GM21423 (cell line): ENCODE measurements around the gene TRMT2B.
"Not testable (repeated sequence)": the region's sequence is repeated elsewhere in the genome, so short reads cannot be mapped to it uniquely, and the experiment has no call there.

Source experiments
- ATAC-seq: cut with Tn5 transposase; IDR thresholded peaks from one replicate; pipeline ENCODE4 v1.9.1; 2021; ENCODE audit warnings: mild to moderate bottlenecking, moderate library complexity; ENCODE audit not compliant: unreplicated experiment

Gene TRMT2B

GRCh38 chrX:101051549-101052302 lies at the start of gene TRMT2B:
TRMT2B (minus strand) TSS chrX:101052111; CDS start chrX:101042289, 9,822 bp downstream.
- ATAC-seq = peak; percentile 95

DNA sequence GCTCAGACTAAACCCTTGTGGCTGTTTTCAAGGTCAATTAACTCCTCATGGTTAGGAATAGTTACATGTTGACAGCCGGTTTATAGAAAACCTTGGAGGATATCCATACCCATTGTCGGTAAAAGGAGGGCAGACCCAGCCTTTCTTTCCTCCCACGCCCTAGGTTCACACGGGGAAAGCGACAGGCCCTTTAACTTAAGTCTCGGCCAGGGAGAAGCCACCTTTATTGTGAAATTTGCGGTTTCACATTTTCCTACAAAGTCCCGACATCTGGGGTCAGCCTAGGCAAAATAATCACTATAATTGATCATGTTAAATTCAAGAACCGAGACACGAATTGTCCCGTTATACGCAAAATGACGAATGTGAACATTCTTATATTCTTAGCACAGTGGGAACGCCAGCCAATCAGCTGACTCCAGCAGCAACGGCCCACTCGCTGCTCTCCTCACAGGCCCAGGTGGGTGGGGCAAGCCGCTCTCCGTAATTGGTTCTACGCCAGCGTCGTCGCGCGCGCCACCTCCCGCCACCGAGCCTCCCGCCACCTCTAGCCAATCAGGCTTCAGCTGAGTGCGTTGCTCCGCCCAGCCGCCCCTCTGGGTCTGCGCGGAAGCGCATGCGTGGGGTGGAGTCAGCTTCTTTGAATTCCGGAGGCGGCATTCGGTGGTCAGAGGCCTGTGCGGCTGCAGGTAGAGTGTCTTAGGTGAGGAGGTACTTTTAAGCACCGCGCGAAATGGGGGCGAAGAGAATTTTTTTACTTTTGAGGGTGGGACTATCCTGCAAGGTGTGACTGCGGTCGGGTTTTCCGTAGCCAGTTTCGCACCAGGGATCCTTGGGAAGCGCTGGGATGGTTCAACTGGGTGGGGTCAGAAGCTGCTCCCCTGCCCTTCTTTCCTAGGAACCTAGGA lies 45.9 kb upstream of the TRMT2B start, which contains the start of gene CENPI:
CENPI (plus strand) TSS at position 659 of the 908 bp plus-strand sequence. CDS start 2,867 bp downstream, outside the sequence.
- ATAC-seq = peak; percentile 99

DNA sequence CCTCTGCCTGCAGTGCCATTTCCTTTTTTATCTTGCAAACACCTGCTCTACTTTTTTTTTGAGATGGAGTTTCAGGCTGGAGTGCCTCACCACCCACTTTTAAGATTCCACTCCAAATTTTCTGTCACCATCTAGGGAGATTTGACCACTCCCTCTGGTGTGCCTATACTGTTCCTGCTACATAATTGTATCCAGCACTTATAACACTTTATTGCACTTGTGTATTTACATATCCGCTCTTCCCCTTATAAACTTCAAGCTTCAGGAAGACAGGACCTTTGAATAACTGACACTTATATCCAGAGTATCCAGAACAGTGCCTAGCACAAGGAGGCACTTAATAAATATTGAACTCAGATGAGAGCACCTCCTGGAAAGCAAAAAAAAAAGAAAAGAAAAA lies 39.9 kb upstream of the TRMT2B start:
- no peak for ATAC-seq

- no peak for ATAC-seq
These were observed 29.3 kb upstream of the TRMT2B start for GRCh38 chrX:101081231-101081630.

DNA sequence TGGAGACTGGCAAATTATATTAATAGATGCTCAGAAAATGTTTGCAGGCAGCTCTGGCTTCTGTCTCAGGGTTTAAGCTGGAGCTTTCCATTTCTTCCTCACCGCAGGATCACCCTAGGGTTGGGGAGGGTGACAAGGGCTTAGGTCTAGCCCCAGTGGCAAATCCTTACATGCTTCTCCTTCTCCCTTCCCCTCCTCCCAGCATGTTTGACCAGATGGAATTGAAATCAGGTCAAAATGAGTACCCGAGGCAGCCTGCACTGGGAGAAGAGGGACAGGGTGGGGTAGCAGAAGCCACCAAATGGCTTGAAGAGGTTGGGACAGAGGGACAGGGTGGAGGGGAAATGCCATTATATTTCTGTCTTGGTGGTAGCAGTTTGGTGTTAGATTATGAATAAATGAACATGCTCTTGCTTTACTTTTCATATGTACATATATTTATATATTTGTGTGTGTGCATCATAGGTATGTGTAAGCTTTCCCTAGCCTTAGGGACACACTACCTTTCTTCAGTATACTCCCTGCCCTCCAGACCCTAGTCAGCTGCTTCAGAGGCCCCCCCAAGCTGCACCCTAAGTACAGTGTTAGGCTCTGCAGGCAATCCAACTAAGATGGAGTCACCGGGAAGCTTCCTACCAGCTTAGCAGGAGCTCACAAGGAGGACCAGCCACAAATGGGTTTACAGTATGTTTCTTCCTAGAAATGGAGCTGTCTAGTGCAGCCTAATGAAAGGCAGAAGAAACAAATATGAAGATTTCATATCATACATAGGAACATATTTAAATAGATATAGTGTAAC lies 28.6 kb upstream of the TRMT2B start:
- ATAC-seq = no peak

- no peak for ATAC-seq
These were observed 27.9 kb upstream of the TRMT2B start for GRCh38 chrX:101079736-101080270.

GRCh38 chrX:101078716-101079598 lies 27.0 kb upstream of the TRMT2B start, which contains the start of gene TMEM35A:
TMEM35A (plus strand) TSS chrX:101078879; CDS start chrX:101079003, 124 bp downstream.
- ATAC-seq = no peak

DNA sequence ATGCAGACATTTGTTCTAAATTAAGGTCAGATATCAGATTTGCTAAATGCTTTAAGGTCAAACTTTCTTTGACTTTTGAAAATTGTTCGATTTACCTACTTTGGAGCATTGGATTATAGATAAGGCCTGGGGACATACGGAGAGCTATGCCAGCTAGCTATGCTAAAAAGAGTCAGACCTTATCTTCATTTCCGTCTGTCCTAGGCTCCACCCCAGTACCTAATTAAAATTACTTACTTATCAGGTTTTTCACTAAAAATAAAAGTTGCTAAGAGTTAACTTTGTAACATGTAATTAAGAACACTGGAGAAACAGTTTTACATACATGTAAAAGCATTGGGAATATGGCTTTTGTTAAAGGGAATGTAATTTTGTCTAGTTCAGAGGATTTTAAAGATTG lies 19.7 kb upstream of the TRMT2B start:
- no peak for ATAC-seq

GRCh38 chrX:101062176-101062575 lies 10.3 kb upstream of the TRMT2B start:
- ATAC-seq = no peak

GRCh38 chrX:101057093-101057714 lies 5.3 kb upstream of the TRMT2B start:
- peak; percentile 96 for ATAC-seq

GRCh38 chrX:101056551-101056950 lies 4.6 kb upstream of the TRMT2B start:
- not testable (repeated sequence) for ATAC-seq

DNA sequence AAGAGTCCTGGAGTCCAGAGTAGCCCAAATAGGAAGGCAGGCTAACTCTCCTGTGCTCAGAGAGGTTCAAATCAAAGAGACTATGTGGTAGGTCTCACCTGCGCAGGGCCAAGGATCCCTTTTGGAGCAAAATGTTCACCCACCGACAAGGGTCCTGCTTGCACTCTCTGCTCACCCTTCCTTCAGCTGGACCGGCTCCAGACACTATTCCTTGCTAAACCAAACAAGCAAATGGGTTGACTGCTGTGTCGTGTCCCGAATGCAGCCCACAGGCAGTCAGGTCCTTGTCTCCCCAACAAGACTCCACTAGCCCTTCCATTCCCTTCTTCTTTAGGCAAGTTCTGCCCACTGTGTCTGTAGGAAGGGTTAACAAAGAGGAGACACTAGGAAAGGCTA lies 760 bp downstream of the TRMT2B start:
- ATAC-seq = peak; percentile 1

- ATAC-seq = no peak
These were observed 11.7 kb downstream of the TRMT2B start for GRCh38 chrX:101040197-101040596.

DNA sequence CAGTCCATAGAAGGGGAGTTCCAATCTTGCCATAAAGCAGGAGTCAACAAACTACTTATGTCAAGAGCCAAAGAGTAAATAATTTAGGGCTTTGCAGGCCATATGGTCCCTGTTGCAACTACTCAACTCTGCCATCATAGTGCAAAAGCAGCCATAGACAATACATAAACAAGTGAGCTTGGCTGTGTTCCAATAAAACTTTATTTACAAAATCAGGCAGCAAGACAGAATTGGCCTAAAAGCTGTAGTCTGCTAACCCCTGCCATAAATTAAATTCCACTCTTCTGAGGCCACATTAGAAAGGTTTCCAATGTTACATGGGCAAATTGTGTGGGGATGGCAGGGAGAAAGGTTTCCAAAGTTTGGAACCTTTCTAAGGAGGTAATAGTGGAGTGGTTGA lies 14.7 kb downstream of the TRMT2B start:
- no peak for ATAC-seq

DNA sequence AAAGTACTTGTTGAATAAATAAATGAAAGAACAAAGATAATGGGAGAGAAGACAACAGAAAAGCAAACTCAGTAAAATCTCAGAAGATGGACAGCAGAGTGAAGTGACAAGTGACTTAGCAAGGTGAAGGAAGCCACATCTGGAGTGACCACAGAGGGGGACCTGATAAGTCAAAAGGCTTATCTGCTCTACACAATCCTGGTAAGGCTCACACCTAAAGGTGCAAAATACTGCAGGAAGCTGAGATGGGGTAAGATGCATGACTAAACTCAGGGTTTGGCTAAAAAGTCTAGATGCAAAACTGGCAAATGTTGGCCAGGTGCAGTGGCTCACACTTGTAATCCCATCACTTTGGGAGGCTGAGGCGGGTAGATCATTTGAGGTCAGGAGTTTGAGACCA lies 22.2 kb downstream of the TRMT2B start:
- no peak for ATAC-seq

GRCh38 chrX:101028562-101028961 lies 23.3 kb downstream of the TRMT2B start:
- ATAC-seq = no peak

DNA sequence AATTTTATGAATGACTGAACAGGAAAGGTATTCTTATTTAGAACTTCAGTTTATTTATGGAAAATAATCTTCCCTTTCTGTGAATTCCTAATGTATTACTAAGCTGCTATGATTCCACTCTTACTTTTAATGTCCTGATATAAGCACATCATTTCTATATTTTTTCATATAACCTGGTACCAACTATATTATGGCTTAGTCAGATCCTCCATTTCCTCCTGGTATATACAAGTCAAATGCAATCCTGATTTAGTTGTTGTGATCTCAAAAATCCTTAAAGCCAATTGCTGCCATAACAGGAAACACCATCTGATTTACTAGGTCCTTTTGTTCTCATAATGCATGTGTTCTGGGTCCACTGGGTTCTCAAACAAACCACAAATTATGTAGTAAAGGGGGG lies 26.8 kb downstream of the TRMT2B start:
- ATAC-seq = no peak

- no peak for ATAC-seq
These were observed 29.9 kb downstream of the TRMT2B start for GRCh38 chrX:101022020-101022419.

- not testable (repeated sequence) for ATAC-seq
These were observed 39.9 kb downstream of the TRMT2B start for GRCh38 chrX:101012031-101012430.
